HEK293 (cell line): ENCODE data around the gene CMIP.

ENCODE experiments used
- CTCF ChIA-PET: fragments of 350-600 bp; formaldehyde crosslinking; extraction: SDS; loops from one replicate; lab custom pipeline; 2021; ENCODE audit warnings: antibody characterized with exemption; lab: Yijun Ruan, JAX
- POLR2A ChIA-PET: fragments of 300-600 bp; formaldehyde crosslinking; extraction: SDS; loops from one replicate; lab custom pipeline; 2020; ENCODE audit warnings: antibody characterized with exemption, inconsistent platforms; lab: Yijun Ruan, JAX
- H3K27ac ChIP-seq: fragments of 200-500 bp; sonication (Bioruptor generic); 2 replicates; pipeline ENCODE4 v1.5.1; 2014; ENCODE audit warnings: low read depth, low read length, control low read depth, inconsistent platforms; ENCODE audit errors: extremely low read depth
- H3K36me3 ChIP-seq, 2 experiments: fragments of 200-500 bp in 1 of 2; sonication (Bioruptor generic) in 1 of 2; 1 replicate in 1 of 2; 2 replicates in 1 of 2; pipeline ENCODE4 v1.5.1; 2014 to 2017; ENCODE audit warnings: inconsistent platforms in 2 of 2, low read length in 2 of 2; ENCODE audit not compliant: control insufficient read depth in 2 of 2, insufficient read depth in 1 of 2
- H3K4me1 ChIP-seq: fragments of 200-500 bp; sonication (Bioruptor generic); 2 replicates; pipeline ENCODE4 v1.5.1; 2014; ENCODE audit warnings: mild to moderate bottlenecking, low read length, inconsistent platforms; ENCODE audit not compliant: control insufficient read depth, insufficient read depth
- H3K4me3 ChIP-seq: 2 replicates; pipeline ENCODE4 v1.5.1; 2011; ENCODE audit warnings: low read depth, mild to moderate bottlenecking, control low read depth, low read length, moderate library complexity
- H3K9me3 ChIP-seq: fragments of 200-500 bp; sonication (Bioruptor generic); 2 replicates; pipeline ENCODE4 v1.5.1; 2014; ENCODE audit warnings: low read depth, low read length, inconsistent platforms; ENCODE audit not compliant: control insufficient read depth, insufficient read depth
- HOXC10 ChIP-seq: sonication (generic); formaldehyde crosslinking; IDR thresholded peaks from 2 replicates; pipeline ENCODE4 v1.8.1; 2023; ENCODE audit warnings: mild to moderate bottlenecking, missing genetic modification reagents
- SALL2 ChIP-seq: fragments of 450-650 bp; formaldehyde crosslinking; IDR thresholded peaks from 2 replicates; pipeline ENCODE4 v1.5.0; 2017; ENCODE audit warnings: missing biosample characterization, mild to moderate bottlenecking, missing genetic modification characterization, borderline replicate concordance
- WT1 ChIP-seq: fragments of 450-650 bp; formaldehyde crosslinking; IDR thresholded peaks from 2 replicates; pipeline ENCODE4 v1.5.1; 2016; ENCODE audit warnings: missing biosample characterization, missing genetic modification characterization
- ZBTB11 ChIP-seq: fragments of 450-650 bp; formaldehyde crosslinking; conservative IDR thresholded peaks from 2 replicates; pipeline ENCODE4 v1.5.1; 2016; ENCODE audit warnings: low read depth, missing biosample characterization, missing genetic modification characterization
- ZBTB26 ChIP-seq: fragments of 450-650 bp; formaldehyde crosslinking; optimal IDR thresholded peaks from 2 replicates; pipeline ENCODE3; 2016; ENCODE audit warnings: missing biosample characterization, mild to moderate bottlenecking, missing genetic modification characterization
- ZFP37 ChIP-seq: fragments of 450-650 bp; formaldehyde crosslinking; IDR thresholded peaks from 2 replicates; pipeline ENCODE4 v1.5.1; 2016; ENCODE audit warnings: missing biosample characterization, missing genetic modification characterization
- ZNF19 ChIP-seq: fragments of 450-650 bp; formaldehyde crosslinking; IDR thresholded peaks from 2 replicates; pipeline ENCODE4; 2016; ENCODE audit warnings: missing biosample characterization, missing genetic modification characterization, low read depth
- ZNF223 ChIP-seq: fragments of 450-650 bp; formaldehyde crosslinking; IDR thresholded peaks from 2 replicates; pipeline ENCODE4 v1.5.1; 2016; ENCODE audit warnings: missing biosample characterization, missing genetic modification characterization
- ZNF449 ChIP-seq: fragments of 450-650 bp; formaldehyde crosslinking; IDR thresholded peaks from 2 replicates; pipeline ENCODE4 v1.5.1; 2017; ENCODE audit warnings: missing biosample characterization, mild to moderate bottlenecking, missing genetic modification characterization, moderate library complexity
- ZNF530 ChIP-seq: fragments of 450-650 bp; formaldehyde crosslinking; IDR thresholded peaks from 2 replicates; pipeline ENCODE4 v1.5.1; 2016; ENCODE audit warnings: low read depth, missing biosample characterization, missing genetic modification characterization
- ZNF629 ChIP-seq: fragments of 450-650 bp; formaldehyde crosslinking; IDR thresholded peaks from 2 replicates; pipeline ENCODE4 v1.5.1; 2017; ENCODE audit warnings: missing biosample characterization, missing genetic modification characterization
- ZNF658 ChIP-seq: fragments of 450-650 bp; formaldehyde crosslinking; IDR thresholded peaks from 2 replicates; pipeline ENCODE4; 2016; ENCODE audit warnings: missing biosample characterization, missing genetic modification characterization
- ZNF768 ChIP-seq: fragments of 450-650 bp; formaldehyde crosslinking; IDR thresholded peaks from 2 replicates; pipeline ENCODE4 v1.5.1; 2018; ENCODE audit warnings: missing biosample characterization, mild to moderate bottlenecking, missing genetic modification characterization
- TF ChIP-seq, protein P1 (sequence below): fragments of 450-650 bp; formaldehyde crosslinking; IDR thresholded peaks from 2 replicates; pipeline ENCODE4 v1.5.1; 2016; ENCODE audit warnings: missing biosample characterization, missing genetic modification characterization
- TF ChIP-seq, protein P2 (sequence below): fragments of 450-650 bp; formaldehyde crosslinking; IDR thresholded peaks from 2 replicates; pipeline ENCODE4 v1.5.1; 2017; ENCODE audit warnings: missing biosample characterization, missing genetic modification characterization
- TF ChIP-seq, protein P3 (sequence below): fragments of 450-650 bp; formaldehyde crosslinking; IDR thresholded peaks from 2 replicates; pipeline ENCODE4 v1.5.1; 2017; ENCODE audit warnings: missing biosample characterization, missing genetic modification characterization
- TF ChIP-seq, protein P4 (sequence below): fragments of 450-650 bp; formaldehyde crosslinking; IDR thresholded peaks from 2 replicates; pipeline ENCODE4 v1.5.1; 2016; ENCODE audit warnings: missing biosample characterization, missing genetic modification characterization, low read depth

The CMIP gene

GRCh38 chr16:81574168-81574567 lies 129.6 kb downstream of the CMIP start:
- TF ChIP-seq, protein P1, sequence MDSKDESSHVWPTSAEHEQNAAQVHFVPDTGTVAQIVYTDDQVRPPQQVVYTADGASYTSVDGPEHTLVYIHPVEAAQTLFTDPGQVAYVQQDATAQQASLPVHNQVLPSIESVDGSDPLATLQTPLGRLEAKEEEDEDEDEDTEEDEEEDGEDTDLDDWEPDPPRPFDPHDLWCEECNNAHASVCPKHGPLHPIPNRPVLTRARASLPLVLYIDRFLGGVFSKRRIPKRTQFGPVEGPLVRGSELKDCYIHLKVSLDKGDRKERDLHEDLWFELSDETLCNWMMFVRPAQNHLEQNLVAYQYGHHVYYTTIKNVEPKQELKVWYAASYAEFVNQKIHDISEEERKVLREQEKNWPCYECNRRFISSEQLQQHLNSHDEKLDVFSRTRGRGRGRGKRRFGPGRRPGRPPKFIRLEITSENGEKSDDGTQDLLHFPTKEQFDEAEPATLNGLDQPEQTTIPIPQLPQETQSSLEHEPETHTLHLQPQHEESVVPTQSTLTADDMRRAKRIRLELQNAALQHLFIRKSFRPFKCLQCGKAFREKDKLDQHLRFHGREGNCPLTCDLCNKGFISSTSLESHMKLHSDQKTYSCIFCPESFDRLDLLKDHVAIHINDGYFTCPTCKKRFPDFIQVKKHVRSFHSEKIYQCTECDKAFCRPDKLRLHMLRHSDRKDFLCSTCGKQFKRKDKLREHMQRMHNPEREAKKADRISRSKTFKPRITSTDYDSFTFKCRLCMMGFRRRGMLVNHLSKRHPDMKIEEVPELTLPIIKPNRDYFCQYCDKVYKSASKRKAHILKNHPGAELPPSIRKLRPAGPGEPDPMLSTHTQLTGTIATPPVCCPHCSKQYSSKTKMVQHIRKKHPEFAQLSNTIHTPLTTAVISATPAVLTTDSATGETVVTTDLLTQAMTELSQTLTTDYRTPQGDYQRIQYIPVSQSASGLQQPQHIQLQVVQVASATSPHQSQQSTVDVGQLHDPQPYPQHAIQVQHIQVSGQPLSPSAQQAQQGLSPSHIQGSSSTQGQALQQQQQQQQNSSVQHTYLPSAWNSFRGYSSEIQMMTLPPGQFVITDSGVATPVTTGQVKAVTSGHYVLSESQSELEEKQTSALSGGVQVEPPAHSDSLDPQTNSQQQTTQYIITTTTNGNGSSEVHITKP (tag by site-specific recombination): no peak
- TF ChIP-seq ZBTB11 (tag by site-specific recombination): no peak
- no peak for TF ChIP-seq HOXC10 (CRISPR knock-in tag)
- no peak for TF ChIP-seq ZNF449
- TF ChIP-seq ZNF768 (tag by site-specific recombination): no peak
- TF ChIP-seq SALL2 (tag by site-specific recombination): no peak
- TF ChIP-seq, protein P2, sequence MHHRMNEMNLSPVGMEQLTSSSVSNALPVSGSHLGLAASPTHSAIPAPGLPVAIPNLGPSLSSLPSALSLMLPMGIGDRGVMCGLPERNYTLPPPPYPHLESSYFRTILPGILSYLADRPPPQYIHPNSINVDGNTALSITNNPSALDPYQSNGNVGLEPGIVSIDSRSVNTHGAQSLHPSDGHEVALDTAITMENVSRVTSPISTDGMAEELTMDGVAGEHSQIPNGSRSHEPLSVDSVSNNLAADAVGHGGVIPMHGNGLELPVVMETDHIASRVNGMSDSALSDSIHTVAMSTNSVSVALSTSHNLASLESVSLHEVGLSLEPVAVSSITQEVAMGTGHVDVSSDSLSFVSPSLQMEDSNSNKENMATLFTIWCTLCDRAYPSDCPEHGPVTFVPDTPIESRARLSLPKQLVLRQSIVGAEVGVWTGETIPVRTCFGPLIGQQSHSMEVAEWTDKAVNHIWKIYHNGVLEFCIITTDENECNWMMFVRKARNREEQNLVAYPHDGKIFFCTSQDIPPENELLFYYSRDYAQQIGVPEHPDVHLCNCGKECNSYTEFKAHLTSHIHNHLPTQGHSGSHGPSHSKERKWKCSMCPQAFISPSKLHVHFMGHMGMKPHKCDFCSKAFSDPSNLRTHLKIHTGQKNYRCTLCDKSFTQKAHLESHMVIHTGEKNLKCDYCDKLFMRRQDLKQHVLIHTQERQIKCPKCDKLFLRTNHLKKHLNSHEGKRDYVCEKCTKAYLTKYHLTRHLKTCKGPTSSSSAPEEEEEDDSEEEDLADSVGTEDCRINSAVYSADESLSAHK (tag by site-specific recombination): no peak
- no peak for TF ChIP-seq ZFP37 (tag by site-specific recombination)
- TF ChIP-seq ZNF19 (tag by site-specific recombination): no peak
- no peak for TF ChIP-seq WT1 (tag by site-specific recombination)
- TF ChIP-seq ZNF658 (tag by site-specific recombination): no peak
- no peak for TF ChIP-seq ZBTB26 (tag by site-specific recombination)
- TF ChIP-seq ZNF530: no peak
- TF ChIP-seq, protein P3, sequence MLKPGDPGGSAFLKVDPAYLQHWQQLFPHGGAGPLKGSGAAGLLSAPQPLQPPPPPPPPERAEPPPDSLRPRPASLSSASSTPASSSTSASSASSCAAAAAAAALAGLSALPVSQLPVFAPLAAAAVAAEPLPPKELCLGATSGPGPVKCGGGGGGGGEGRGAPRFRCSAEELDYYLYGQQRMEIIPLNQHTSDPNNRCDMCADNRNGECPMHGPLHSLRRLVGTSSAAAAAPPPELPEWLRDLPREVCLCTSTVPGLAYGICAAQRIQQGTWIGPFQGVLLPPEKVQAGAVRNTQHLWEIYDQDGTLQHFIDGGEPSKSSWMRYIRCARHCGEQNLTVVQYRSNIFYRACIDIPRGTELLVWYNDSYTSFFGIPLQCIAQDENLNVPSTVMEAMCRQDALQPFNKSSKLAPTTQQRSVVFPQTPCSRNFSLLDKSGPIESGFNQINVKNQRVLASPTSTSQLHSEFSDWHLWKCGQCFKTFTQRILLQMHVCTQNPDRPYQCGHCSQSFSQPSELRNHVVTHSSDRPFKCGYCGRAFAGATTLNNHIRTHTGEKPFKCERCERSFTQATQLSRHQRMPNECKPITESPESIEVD (tag by site-specific recombination): no peak
- no peak for TF ChIP-seq ZNF223 (tag by site-specific recombination)
- TF ChIP-seq ZNF629: no peak
- TF ChIP-seq, protein P4, sequence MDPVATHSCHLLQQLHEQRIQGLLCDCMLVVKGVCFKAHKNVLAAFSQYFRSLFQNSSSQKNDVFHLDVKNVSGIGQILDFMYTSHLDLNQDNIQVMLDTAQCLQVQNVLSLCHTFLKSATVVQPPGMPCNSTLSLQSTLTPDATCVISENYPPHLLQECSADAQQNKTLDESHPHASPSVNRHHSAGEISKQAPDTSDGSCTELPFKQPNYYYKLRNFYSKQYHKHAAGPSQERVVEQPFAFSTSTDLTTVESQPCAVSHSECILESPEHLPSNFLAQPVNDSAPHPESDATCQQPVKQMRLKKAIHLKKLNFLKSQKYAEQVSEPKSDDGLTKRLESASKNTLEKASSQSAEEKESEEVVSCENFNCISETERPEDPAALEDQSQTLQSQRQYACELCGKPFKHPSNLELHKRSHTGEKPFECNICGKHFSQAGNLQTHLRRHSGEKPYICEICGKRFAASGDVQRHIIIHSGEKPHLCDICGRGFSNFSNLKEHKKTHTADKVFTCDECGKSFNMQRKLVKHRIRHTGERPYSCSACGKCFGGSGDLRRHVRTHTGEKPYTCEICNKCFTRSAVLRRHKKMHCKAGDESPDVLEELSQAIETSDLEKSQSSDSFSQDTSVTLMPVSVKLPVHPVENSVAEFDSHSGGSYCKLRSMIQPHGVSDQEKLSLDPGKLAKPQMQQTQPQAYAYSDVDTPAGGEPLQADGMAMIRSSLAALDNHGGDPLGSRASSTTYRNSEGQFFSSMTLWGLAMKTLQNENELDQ (tag by site-specific recombination): no peak
- Histone ChIP-seq H3K4me1 (no peaks in the 10 kb centered on the region), H3K36me3 (no peaks in the 10 kb centered on the region), H3K27ac (no peak overlapping the region), H3K4me3 (no peak overlapping the region), H3K9me3 (no peaks in the 10 kb centered on the region)
- ChIA-PET CTCF (no interaction called here), POLR2A (no interaction called here)
